Muscle of leg (tissue), 11 donors: ENCODE results near the gene ZNF8. TPM values are rescaled to one million over a fixed set of nuclear protein-coding genes. Genes with fewer than 3 reads are reported as not detected.

ENCODE experiments used
- DNase-seq: peaks from one replicate; pipeline ENCODE4 v3.0.0; 2013
- H3K27ac ChIP-seq: one replicate; pipeline ENCODE4 v1.5.1; 2013; ENCODE audit warnings: mild to moderate bottlenecking, low read length, control low read depth
- H3K27me3 ChIP-seq: one replicate; pipeline ENCODE4 v1.6.1; 2013; ENCODE audit warnings: low read length; ENCODE audit not compliant: control insufficient read depth, insufficient read depth
- H3K36me3 ChIP-seq: one replicate; pipeline ENCODE4 v1.6.1; 2013; ENCODE audit warnings: low read length; ENCODE audit not compliant: control insufficient read depth, insufficient read depth
- H3K4me1 ChIP-seq: one replicate; pipeline ENCODE4 v1.6.1; 2013; ENCODE audit warnings: low read length; ENCODE audit not compliant: control insufficient read depth, insufficient read depth
- H3K4me3 ChIP-seq: one replicate; pipeline ENCODE4 v1.5.1; 2013; ENCODE audit warnings: low read length, control low read depth
- H3K9me3 ChIP-seq: replicated peaks from 2 replicates; pipeline ENCODE4 v1.6.1; 2013; ENCODE audit warnings: low read depth, low read length; ENCODE audit not compliant: control insufficient read depth
- WGBS: methylation state at CpG from one replicate; pipeline ENCODE4 v1.1.5; 2013; ENCODE audit warnings: missing lambda C conversion rate; ENCODE audit not compliant: insufficient coverage; 5-methylcytosine and 5-hydroxymethylcytosine counted together
- polyA plus RNA-seq, 8 donors: library from polyadenylated mRNA; unstranded; fragments of 120-200 nt; gene quantifications; one replicate each; pipeline versions ENCODE4 v1.2.1 to v1.2.3, GENCODE V29; 2013; ENCODE audit warnings: inconsistent platforms in 1 of 8, low replicate concordance in 1 of 8; ENCODE audit not compliant: insufficient read length in 8 of 8, insufficient read depth in 1 of 8
- total RNA-seq: library from RNA; stranded (reverse); fragments of 120-200 nt; gene quantifications from one replicate; pipeline ENCODE4 v1.2.4, GENCODE V29; 2013

Gene ZNF8
- total and polyA plus RNA-seq, 9 donors = 2.6 to 5.9 (median 4.5) TPM

DNA sequence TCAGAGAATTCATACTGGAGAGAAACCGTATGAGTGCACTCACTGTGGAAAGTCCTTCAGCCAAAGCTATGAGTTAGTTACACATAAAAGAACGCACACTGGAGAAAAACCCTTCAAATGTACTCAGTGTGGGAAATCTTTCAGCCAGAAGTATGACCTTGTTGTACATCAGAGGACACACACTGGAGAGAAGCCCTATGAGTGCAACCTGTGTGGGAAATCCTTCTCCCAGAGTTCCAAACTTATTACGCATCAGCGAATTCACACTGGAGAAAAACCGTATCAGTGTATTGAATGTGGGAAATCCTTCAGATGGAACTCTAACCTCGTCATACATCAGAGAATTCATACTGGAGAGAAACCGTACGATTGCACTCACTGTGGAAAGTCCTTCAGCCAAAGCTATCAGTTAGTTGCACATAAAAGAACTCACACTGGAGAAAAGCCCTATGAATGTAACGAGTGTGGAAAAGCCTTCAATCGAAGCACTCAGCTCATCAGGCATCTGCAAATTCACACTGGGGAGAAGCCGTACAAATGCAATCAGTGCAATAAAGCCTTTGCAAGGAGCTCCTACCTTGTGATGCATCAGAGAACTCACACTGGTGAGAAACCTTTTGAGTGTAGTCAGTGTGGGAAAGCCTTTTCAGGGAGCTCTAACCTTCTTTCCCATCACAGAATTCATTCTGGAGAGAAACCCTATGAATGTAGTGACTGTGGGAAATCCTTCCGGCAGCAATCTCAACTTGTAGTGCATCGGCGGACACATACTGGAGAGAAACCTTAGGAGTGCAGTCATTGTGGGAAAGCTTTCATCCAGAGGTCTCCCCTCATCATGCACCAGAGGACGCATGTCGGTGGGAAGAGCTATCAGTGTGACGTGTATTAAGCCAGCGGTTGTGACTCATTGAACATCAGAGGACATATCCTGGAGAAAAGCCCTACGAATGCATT lies 16.5 kb upstream of the ZNF8 start:
- H3K9me3 ChIP-seq = peaks cover 97% of the 10 kb centered on the region
- no peak overlapping the region for H3K4me3 ChIP-seq

DNA sequence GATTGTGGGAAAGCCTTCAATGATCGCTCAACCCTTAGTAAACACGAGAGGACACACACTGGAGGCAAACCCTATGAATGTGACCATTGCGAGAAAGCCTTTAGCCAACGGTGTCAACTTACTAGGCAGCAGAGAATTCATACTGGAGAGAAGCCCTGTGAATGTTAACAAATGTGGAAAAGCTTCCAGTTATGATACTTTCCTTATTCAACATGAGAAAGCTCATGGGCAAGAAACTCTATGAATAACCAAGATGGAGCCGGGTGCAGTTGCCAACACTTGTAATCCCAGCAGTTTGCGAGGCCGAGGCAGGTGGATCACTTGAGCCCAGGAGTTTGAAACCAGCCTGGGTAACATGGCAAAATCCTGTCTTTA lies 15.8 kb upstream of the ZNF8 start:
- no peak overlapping the region for H3K4me3 ChIP-seq

More for the DNA sequence above, 16.5 kb upstream of the ZNF8 start:
- Histone ChIP-seq H3K27ac (no peak overlapping the region), H3K36me3 (peaks cover 73% of the 10 kb centered on the region), H3K4me1 (no peaks in the 10 kb centered on the region), H3K27me3 (no peaks in the 10 kb centered on the region)
- 95% methylated on average over 11 of the region's 19 CpGs for WGBS
- no peak for DNase-seq

DNA sequence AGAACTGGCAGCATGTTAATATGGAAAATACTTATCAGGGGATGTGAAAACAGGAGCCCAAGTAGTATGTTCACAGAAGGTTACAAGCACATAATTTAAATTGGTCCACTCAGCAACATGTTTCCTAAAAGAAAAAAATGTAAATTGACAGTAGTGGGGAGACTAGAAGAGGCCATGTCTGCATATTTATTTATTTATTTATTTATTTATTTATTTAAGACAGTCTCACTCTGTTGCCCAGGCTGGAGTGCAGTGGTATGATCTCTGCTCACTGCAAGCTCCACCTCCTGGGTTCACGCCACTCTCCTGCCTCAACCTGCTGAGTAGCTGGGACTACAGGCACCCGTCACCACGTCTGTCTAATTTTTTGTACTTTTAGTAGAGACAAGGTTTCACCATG lies 13.7 kb upstream of the ZNF8 start:
- Histone ChIP-seq H3K4me3 (no peak overlapping the region), H3K27me3 (no peaks in the 10 kb centered on the region), H3K4me1 (no peaks in the 10 kb centered on the region), H3K36me3 (peaks cover 50% of the 10 kb centered on the region), H3K9me3 (peaks cover 86% of the 10 kb centered on the region), H3K27ac (no peak overlapping the region)
- WGBS = no CpG with 5 or more reads among the region's 3 CpGs
- no peak for DNase-seq

More for the DNA sequence above, 15.8 kb upstream of the ZNF8 start:
- H3K27me3 ChIP-seq = no peaks in the 10 kb centered on the region
- H3K4me1 ChIP-seq = no peaks in the 10 kb centered on the region
- H3K27ac ChIP-seq = no peak overlapping the region
- peaks cover 94% of the 10 kb centered on the region for H3K9me3 ChIP-seq
- H3K36me3 ChIP-seq = peaks cover 67% of the 10 kb centered on the region
- WGBS = 92% methylated on average over 2 of the region's 7 CpGs
- no peak for DNase-seq

DNA sequence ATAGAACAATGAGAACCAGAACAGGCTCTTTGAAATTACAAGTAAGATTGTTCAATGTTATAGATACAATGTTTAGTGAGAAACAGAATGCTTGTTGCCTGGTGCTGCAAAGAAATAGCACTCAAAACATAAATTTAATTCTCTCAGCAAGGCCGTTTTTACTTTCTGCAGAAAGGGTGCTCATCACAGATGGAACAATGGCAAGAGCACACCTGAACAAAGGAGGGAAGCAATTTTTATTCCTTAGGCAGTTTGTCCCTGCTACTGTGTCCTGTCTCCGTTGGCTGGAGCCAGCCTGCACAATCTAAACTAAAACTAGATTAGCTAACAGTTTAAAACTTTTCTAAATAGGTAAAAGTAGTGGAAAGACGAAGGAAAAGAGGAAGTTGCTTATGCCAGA lies 10.4 kb upstream of the ZNF8 start:
- WGBS = 100% methylated on average over 2 of the region's 3 CpGs
- Histone ChIP-seq H3K27me3 (no peaks in the 10 kb centered on the region), H3K36me3 (peaks cover 32% of the 10 kb centered on the region), H3K4me1 (no peaks in the 10 kb centered on the region), H3K4me3 (no peak overlapping the region), H3K9me3 (peaks cover 76% of the 10 kb centered on the region), H3K27ac (no peak overlapping the region)
- DNase-seq = no peak

DNA sequence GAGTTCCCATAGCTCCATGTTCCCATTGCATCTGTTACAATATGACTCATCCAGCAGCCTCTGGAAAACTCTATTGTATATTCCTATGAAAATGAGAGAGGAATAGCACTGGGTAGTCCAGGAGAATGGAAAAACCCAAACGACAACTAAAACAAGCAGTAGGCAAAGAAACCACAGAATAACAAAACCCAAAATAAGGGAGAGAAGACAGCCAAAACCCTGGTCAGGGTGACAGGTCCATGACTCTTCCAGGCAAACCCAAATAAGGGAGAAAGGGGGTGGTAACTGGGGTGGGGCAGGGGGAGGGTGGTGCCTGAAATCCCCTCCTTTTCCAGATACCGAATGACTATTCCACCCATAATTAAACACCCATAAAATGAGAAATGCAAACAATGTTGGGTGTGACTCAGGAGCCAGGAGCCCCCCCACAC lies 4.0 kb upstream of the ZNF8 start:
- Histone ChIP-seq H3K27ac (no peak overlapping the region), H3K27me3 (no peaks in the 10 kb centered on the region), H3K4me1 (peaks cover 6% of the 10 kb centered on the region), H3K9me3 (peaks cover 50% of the 10 kb centered on the region), H3K4me3 (no peak overlapping the region), H3K36me3 (peaks cover 34% of the 10 kb centered on the region)
- no peak for DNase-seq
- WGBS = no CpG with 5 or more reads among the region's 2 CpGs

DNA sequence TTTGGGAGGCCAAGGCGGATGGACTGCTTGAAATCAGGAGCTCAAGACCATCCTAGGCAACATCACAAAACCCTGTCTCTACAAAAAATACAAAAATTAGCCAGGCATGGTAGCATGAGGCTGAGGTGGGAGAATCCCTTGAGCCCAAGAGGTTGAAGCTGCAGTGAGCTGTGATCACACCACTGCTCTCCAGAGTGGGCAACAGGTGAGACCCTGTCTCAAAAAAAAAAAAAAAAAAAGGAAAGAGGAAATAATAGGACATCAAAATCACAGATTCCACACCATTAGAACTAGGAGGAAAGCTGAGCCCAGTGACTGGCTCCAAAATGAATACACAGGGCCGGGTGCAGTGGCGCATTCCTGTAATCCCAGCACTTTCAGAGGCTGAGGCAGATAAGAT lies 3.2 kb upstream of the ZNF8 start:
- no peak overlapping the region for H3K4me3 ChIP-seq
- H3K27ac ChIP-seq = no peak overlapping the region
- H3K9me3 ChIP-seq = peaks cover 47% of the 10 kb centered on the region
- no peak for DNase-seq
- H3K36me3 ChIP-seq = peaks cover 40% of the 10 kb centered on the region
- H3K4me1 ChIP-seq = peaks cover 10% of the 10 kb centered on the region
- H3K27me3 ChIP-seq = no peaks in the 10 kb centered on the region
- 100% methylated on average over 1 of the region's 3 CpGs for WGBS

DNA sequence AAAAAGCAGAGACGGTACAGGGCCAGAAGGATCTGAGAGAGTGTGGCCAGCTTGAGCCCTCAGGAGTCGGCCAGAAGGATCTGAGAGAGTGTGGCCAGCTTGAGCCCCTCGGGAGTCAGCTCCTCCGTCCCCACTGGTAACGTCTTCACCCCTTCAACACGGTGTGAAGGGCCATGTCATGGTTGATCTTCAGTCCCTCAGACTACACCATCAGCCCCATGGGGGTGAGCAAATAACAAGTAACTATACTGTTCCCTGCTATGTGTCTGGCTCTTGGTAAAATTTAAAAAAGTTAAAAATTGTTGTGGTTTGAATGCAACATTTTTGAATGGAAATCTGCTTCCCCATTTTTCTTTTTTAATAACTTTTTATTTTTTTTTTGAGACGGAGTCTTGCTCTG lies 1.6 kb upstream of the ZNF8 start:
- 100% methylated on average over 1 of the region's 7 CpGs for WGBS
- Histone ChIP-seq H3K9me3 (peaks cover 32% of the 10 kb centered on the region), H3K4me3 (no peak overlapping the region), H3K27ac (no peak overlapping the region), H3K36me3 (peaks cover 42% of the 10 kb centered on the region), H3K27me3 (no peaks in the 10 kb centered on the region), H3K4me1 (peaks cover 10% of the 10 kb centered on the region)
- no peak for DNase-seq

DNA sequence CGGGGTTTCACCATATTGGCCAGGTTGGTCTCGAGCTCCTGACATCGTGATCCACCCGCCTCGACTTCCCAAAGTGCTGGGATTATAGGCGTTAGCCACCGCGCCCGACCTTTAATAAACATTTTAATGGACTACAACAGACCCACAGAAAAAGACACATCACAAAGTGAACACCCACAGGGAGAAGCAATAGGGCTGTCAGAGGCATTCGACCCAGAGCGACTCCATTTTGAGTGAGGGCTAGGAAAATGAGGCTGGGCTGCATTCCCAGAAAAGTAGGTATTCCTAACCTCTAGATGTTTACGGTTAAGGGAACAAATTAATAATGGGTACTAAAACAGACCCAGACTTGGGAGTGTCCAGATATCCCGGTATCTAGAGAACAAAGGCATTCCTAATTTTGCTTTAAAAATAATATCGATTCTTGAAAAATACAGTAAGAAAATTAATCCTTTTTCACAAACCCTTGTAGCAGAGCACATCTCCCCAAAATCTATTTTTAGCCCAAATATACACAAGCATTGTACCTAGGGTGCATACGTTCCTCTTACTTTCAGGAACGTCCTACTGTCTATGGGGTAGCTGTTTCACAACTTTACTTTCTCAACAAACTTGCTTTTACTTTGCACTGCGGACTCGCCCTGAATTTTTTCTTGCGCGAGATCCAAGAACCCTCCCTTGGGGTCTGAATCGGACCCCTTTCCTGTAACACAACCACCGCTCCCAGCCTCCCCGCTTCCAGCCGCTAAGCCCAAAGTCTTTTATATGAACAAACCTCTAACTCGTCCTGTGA lies 811 bp upstream of the ZNF8 start:
- DNase-seq = peak; percentile 23
- H3K9me3 ChIP-seq = peaks cover 28% of the 10 kb centered on the region
- peaks cover 10% of the 10 kb centered on the region for H3K4me1 ChIP-seq
- H3K36me3 ChIP-seq = peaks cover 37% of the 10 kb centered on the region
- WGBS = 20% methylated on average over 16 of the region's 25 CpGs
- H3K27ac ChIP-seq = peak overlapping the region; percentile 95
- peak overlapping the region; percentile 91 for H3K4me3 ChIP-seq
- H3K27me3 ChIP-seq = no peaks in the 10 kb centered on the region

DNA sequence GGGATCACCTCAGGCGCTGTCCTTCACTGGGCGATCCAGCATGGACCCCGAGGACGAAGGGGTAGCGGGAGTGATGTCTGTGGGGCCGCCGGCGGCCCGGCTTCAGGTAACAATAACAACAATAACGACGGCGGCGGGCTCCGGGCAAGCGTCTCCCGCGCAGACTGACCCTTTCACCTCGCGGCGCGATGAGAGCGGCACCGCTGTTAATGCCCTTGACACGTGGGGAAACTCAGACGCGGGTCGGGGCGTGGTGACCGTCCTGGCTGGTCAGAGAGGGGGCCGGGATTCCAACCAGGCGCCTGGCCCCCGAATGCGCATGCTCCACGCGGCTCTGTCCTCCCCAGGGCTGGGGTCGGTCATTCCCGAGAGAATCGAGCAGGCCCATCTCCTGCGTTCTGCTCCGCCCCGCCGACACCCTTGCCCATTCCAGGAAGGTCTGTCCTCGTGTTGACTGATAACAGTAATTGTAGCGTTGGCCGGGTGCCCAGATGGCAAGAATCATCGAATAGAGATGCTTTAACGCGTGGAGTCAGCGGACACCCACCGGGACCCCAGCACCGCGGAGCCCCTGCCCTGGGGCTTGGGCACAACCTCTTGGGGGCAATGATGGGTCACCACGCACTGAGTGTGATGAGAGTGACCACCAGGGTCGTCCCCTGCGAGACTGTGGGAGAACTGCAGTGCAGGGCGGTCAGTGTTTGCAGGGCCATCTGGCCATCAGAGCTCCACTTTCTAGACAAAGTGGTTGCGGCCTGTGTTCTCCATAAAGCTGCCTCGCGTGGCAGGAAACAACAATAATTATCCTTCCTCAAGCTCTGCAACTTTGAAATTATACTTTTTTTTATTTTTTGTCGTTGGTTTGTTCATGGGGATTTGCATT lies 528 bp downstream of the ZNF8 start:
- peak overlapping the region; percentile 95 for H3K27ac ChIP-seq
- 1% methylated on average over 56 of the region's 60 CpGs for WGBS
- peaks cover 10% of the 10 kb centered on the region for H3K4me1 ChIP-seq

More for the DNA sequence above, 528 bp downstream of the ZNF8 start:
- Histone ChIP-seq H3K27me3 (no peaks in the 10 kb centered on the region), H3K9me3 (peaks cover 21% of the 10 kb centered on the region), H3K4me3 (peak overlapping the region; percentile 91), H3K36me3 (peaks cover 36% of the 10 kb centered on the region)
- DNase-seq = peak; percentile 81
